WERI-Rb-1 (cell line): ENCODE results near the gene CNTNAP1.

Experiments used
- DNase-seq: peaks from one replicate; pipeline ENCODE4 v3.0.0-alpha.2; 2020
- H3K27ac ChIP-seq: fragments of 250-450 bp; sonication (Bioruptor Pico); 2 replicates; pipeline ENCODE4 v1.5.1; 2020; ENCODE audit warnings: mild to moderate bottlenecking, moderate library complexity
- H3K27me3 ChIP-seq: fragments of 250-450 bp; sonication (Bioruptor Pico); 2 replicates; pipeline ENCODE4 v1.5.1; 2021; ENCODE audit warnings: mild to moderate bottlenecking, low read depth, moderate library complexity; ENCODE audit not compliant: insufficient read depth, severe bottlenecking
- H3K36me3 ChIP-seq: fragments of 250-450 bp; sonication (Bioruptor Pico); 2 replicates; pipeline ENCODE4 v1.5.1; 2020; ENCODE audit warnings: mild to moderate bottlenecking, moderate library complexity
- H3K4me3 ChIP-seq: 2 replicates; pipeline ENCODE4 v1.5.1; 2011; ENCODE audit warnings: low read depth, mild to moderate bottlenecking, control low read depth, low read length
- H3K9me3 ChIP-seq: fragments of 250-450 bp; sonication (Bioruptor Pico); 2 replicates; pipeline ENCODE4 v1.5.1; 2021; ENCODE audit warnings: mild to moderate bottlenecking, moderate library complexity; ENCODE audit not compliant: severe bottlenecking
- TF ChIP-seq, protein P1 (sequence below): IDR thresholded peaks from 2 replicates; pipeline ENCODE4 v1.5.1; 2011; ENCODE audit warnings: low read depth, mild to moderate bottlenecking, control low read depth, inconsistent platforms, low read length

Gene CNTNAP1

DNA sequence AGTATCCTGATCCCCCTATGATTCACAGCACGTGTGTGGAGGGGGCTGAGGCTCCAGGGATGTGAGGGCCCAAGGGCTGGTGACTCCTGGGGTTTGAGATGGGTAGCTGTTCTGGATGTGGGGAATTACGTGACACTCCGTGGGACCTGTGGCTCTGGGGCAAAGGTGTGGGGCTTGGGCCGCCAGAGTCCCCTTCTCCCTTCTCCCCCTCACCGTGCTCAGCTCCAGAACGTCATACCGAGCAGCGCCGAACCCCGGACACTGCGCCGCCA is 12.7 kb upstream of the CNTNAP1 start:
- no peaks in the 10 kb centered on the region for H3K9me3 ChIP-seq
- DNase-seq = no peak
- TF ChIP-seq, protein P1, sequence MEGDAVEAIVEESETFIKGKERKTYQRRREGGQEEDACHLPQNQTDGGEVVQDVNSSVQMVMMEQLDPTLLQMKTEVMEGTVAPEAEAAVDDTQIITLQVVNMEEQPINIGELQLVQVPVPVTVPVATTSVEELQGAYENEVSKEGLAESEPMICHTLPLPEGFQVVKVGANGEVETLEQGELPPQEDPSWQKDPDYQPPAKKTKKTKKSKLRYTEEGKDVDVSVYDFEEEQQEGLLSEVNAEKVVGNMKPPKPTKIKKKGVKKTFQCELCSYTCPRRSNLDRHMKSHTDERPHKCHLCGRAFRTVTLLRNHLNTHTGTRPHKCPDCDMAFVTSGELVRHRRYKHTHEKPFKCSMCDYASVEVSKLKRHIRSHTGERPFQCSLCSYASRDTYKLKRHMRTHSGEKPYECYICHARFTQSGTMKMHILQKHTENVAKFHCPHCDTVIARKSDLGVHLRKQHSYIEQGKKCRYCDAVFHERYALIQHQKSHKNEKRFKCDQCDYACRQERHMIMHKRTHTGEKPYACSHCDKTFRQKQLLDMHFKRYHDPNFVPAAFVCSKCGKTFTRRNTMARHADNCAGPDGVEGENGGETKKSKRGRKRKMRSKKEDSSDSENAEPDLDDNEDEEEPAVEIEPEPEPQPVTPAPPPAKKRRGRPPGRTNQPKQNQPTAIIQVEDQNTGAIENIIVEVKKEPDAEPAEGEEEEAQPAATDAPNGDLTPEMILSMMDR = no peak
- no peak overlapping the region for H3K4me3 ChIP-seq
- H3K27ac ChIP-seq = no peak overlapping the region
- H3K36me3 ChIP-seq = peaks cover 86% of the 10 kb centered on the region
- no peaks in the 10 kb centered on the region for H3K27me3 ChIP-seq

DNA sequence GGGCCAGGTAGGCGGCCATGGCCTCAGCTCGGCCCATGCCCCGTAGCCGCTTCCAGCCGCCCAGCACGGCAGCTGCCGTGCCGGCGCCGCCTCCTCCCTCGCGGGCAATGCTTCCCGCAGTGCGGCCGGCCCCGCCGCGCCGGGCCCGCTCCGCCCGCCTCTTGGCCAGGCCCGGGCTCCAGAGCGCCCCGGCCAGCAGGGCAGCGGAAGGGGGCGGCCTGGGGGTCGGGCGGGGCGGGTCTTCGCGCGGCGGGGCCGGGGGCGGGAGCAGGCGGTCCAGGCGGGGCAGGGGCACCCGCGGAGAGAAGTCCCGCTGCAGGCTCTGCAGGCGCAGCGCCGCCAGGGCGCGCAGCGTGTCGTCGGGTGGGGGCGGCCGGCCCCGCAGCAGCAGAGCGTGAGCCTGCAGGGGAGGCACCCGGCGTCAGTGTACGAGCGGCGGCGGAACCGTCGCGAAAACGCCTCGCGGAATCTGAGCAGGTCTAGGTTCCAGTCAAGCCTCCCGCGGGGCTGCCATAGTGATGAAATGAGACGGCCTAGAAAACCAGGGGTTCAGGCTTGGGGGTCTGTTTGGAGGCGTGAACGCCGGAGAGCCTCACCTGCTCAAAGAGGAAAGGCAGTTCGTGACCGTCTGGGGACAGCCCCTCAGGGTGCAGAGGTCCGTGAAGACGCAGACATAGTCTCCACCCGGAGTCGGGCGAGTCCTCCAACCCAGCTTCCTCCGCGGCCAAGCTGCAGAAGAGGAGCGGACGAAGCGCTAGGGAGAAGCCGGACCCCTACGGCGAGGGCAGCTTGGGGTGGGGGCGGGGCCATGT is 12.1 kb upstream of the CNTNAP1 start:
- no peak overlapping the region for H3K27ac ChIP-seq
- H3K36me3 ChIP-seq = peaks cover 85% of the 10 kb centered on the region
- H3K9me3 ChIP-seq = no peaks in the 10 kb centered on the region
- no peaks in the 10 kb centered on the region for H3K27me3 ChIP-seq
- TF ChIP-seq, protein P1 = no peak
- H3K4me3 ChIP-seq = no peak overlapping the region
- DNase-seq = no peak

DNA sequence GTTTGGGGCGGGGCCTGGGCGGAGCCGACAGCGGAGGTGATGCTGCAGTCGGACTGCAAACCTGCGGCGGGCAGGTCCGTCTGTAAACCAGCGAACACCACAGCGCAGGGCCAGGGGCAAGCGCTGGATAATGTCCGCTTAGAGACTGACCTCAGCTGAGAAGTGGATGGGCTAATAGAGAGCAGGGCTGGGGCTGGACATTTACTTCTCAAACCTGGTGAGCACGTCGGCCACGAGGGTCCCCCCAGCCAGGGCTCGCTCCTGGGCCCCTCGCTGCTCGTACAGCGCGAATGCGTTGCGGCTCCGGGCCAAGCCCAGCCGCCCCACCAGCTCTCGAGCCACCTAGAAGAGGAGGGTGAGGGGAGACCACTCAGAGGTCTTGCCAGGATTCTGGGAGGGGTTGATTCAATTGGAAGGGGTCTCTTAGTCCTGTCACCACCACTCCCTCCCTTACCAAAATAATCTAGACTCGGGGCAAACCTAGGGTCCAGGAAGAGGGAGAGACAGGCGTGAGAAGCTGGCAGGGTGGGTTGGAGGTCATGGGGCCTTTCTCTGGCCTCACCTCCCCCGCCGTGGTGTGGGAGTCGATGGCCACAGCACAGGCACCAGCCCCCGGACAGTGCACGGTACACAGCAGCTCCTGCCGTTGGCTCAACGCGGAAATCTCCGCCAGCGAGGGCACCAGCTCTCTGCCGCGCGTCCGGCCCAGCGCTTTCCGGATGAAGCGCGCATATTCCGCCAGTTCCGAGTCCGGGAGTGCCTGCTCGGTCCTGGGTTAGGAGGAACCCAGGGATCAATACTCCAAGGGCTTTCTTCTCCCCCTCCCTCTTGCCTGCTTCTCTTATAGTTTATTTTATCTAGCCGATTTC is 11.3 kb upstream of the CNTNAP1 start:
- Histone ChIP-seq H3K36me3 (peaks cover 80% of the 10 kb centered on the region), H3K27me3 (no peaks in the 10 kb centered on the region), H3K9me3 (no peaks in the 10 kb centered on the region), H3K27ac (no peak overlapping the region), H3K4me3 (no peak overlapping the region)
- DNase-seq = no peak
- TF ChIP-seq, protein P1 = no peak

DNA sequence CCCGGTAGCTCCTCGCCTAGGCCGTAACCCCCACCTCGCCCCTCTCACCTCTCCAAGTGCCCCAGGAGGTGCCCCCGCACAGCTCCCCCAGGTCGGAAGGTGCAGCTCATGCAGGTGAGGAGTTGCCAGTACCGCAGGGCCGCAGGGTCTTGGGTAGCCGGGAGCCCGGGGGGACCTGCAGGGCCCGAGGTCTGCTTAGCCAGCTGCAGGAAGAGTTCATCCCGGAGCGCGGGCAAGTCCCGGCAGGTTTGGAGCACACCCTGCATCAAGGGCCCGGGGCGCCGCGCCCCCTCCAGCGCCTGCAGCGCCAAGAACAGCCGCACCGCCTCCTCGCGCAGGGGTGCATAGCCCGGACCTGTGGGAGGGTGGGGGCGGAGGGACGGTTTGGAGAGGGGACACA is 10.3 kb upstream of the CNTNAP1 start:
- Histone ChIP-seq H3K9me3 (no peaks in the 10 kb centered on the region), H3K36me3 (peaks cover 76% of the 10 kb centered on the region), H3K27ac (peak overlapping the region; percentile 51), H3K4me3 (no peak overlapping the region), H3K27me3 (no peaks in the 10 kb centered on the region)
- TF ChIP-seq, protein P1 = no peak
- DNase-seq = peak; percentile 42

DNA sequence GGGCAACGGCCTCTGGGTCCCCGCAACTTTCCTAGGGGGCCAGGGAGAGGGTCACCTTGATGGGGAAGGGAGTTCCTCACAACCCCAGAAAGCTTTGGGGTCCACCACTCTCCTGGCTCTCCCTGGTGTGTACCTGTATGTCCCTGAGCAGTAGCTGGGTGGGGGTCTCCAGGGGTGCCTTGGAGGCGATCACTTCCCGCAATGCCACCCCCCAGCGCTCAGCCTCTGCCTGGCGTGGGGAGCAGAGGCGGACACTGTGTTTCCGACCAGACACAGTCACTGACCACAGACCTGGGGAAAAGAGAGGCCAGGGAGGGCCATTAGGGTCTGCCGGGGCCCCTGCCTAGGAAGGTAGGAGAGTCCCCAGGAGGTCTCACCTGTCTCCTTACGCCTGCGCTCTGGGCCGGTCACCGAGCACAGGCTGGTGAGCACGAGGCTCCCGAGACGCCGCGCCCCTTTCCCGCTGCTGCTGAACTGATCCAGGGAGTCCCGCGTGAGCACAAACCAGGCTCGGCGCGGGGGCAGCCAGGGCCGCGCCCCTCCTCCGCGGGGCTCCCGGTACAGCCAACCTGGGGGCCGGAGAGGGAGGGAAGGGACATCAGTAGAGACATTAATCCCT is 9.0 kb upstream of the CNTNAP1 start:
- Histone ChIP-seq H3K36me3 (peaks cover 62% of the 10 kb centered on the region), H3K4me3 (no peak overlapping the region), H3K27me3 (no peaks in the 10 kb centered on the region), H3K27ac (no peak overlapping the region), H3K9me3 (no peaks in the 10 kb centered on the region)
- TF ChIP-seq, protein P1 = no peak
- no peak for DNase-seq
